Suprapubic skin (tissue), 4 donors: Measurements from ENCODE around the gene KLK1. TPM values are rescaled to one million over a fixed set of nuclear protein-coding genes. Genes with fewer than 3 reads are reported as not detected.

Experiments used
- DNase-seq, 2 donors: peaks; one replicate each; pipeline ENCODE4 v3.0.0-alpha.2; 2019; ENCODE audit warnings: low spot score in 2 of 2
- H3K27ac ChIP-seq: fragments of 200-600 bp; sonication (generic); one replicate; pipeline ENCODE4 v1.5.1; 2019
- H3K27me3 ChIP-seq: fragments of 200-600 bp; sonication (generic); one replicate; pipeline ENCODE4 v1.5.1; 2019
- H3K36me3 ChIP-seq: fragments of 200-600 bp; sonication (generic); one replicate; pipeline ENCODE4 v1.5.1; 2019
- H3K4me1 ChIP-seq: fragments of 200-600 bp; sonication (generic); one replicate; pipeline ENCODE4 v1.5.1; 2019
- H3K4me3 ChIP-seq: fragments of 200-600 bp; sonication (generic); one replicate; pipeline ENCODE4 v1.5.1; 2019; ENCODE audit warnings: mild to moderate bottlenecking
- H3K9me3 ChIP-seq: fragments of 200-600 bp; sonication (generic); one replicate; pipeline ENCODE4 v1.5.1; 2019
- EP300 ChIP-seq: sonication (generic); formaldehyde crosslinking; IDR thresholded peaks from one replicate; pipeline ENCODE4 v1.6.1; 2017; ENCODE audit warnings: antibody characterized with exemption
- POLR2A ChIP-seq, 2 donors: fragments of 450-650 bp; IDR thresholded peaks; one replicate each; pipeline ENCODE4 v1.6.1; 2017; ENCODE audit warnings: antibody characterized with exemption in 2 of 2, mild to moderate bottlenecking in 2 of 2, moderate library complexity in 2 of 2
- POLR2AphosphoS5 ChIP-seq, 3 donors: sonication (generic); formaldehyde crosslinking; IDR thresholded peaks; one replicate each; pipeline ENCODE4 v1.6.1; 2017; ENCODE audit warnings: antibody characterized with exemption in 3 of 3
- WGBS: methylation state at CpG from one replicate; pipeline ENCODE4 v1.1.5; 2018; 5-methylcytosine and 5-hydroxymethylcytosine counted together
- total RNA-seq, 4 donors: library from RNA; depleted of rRNA; stranded (reverse); fragments of >200 nt; gene quantifications; one replicate each; pipeline ENCODE4 v1.1.0, GENCODE V29; 2016
- TF ChIP-seq, protein P1 (sequence below), 2 donors: fragments of 200-600 bp in 1 of 2; fragments of 450-650 bp in 1 of 2; sonication (generic) in 1 of 2; IDR thresholded peaks; one replicate each; pipeline ENCODE4 v1.5.1; 2016 to 2019; ENCODE audit warnings: antibody characterized with exemption in 2 of 2, mild to moderate bottlenecking in 1 of 2, moderate library complexity in 1 of 2

Gene KLK1
- total RNA-seq, 4 donors from 2014 or later = 34.3 to 58.3 (median 40.5) TPM

DNA sequence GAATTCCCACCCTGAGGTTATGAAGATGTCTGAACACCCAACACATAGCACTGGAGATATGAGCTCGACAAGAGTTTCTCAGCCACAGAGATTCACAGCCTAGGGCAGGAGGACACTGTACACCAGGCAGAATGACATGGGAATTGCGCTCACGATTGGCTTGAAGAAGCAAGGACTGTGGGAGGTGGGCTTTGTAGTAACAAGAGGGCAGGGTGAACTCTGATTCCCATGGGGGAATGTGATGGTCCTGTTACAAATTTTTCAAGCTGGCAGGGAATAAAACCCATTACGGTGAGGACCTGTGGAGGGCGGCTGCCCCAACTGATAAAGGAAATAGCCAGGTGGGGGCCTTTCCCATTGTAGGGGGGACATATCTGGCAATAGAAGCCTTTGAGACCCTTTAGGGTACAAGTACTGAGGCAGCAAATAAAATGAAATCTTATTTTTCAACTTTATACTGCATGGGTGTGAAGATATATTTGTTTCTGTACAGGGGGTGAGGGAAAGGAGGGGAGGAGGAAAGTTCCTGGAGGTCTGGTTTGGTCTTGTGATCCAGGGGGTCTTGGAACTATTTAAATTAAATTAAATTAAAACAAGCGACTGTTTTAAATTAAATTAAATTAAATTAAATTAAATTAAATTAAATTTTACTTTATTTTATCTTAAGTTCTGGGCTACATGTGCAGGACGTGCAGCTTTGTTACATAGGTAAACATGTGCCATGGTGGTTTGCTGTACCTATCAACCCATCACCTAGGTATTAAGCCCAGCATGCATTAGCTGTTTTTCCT lies 38.1 kb upstream of the KLK1 start:
- WGBS = 74% methylated on average over 7 of the region's 7 CpGs
- Histone ChIP-seq H3K4me3 (no peak overlapping the region), H3K27ac (no peak overlapping the region), H3K4me1 (no peaks in the 10 kb centered on the region), H3K27me3 (peaks cover 60% of the 10 kb centered on the region), H3K36me3 (no peaks in the 10 kb centered on the region), H3K9me3 (no peaks in the 10 kb centered on the region)
- TF ChIP-seq, protein P1, sequence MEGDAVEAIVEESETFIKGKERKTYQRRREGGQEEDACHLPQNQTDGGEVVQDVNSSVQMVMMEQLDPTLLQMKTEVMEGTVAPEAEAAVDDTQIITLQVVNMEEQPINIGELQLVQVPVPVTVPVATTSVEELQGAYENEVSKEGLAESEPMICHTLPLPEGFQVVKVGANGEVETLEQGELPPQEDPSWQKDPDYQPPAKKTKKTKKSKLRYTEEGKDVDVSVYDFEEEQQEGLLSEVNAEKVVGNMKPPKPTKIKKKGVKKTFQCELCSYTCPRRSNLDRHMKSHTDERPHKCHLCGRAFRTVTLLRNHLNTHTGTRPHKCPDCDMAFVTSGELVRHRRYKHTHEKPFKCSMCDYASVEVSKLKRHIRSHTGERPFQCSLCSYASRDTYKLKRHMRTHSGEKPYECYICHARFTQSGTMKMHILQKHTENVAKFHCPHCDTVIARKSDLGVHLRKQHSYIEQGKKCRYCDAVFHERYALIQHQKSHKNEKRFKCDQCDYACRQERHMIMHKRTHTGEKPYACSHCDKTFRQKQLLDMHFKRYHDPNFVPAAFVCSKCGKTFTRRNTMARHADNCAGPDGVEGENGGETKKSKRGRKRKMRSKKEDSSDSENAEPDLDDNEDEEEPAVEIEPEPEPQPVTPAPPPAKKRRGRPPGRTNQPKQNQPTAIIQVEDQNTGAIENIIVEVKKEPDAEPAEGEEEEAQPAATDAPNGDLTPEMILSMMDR (IDR thresholded peaks at IDR 0.05) = no peak
- TF ChIP-seq EP300 = no peak
- TF ChIP-seq POLR2A (IDR thresholded peaks at IDR 0.05) = no peak
- no peak for TF ChIP-seq POLR2AphosphoS5 (IDR thresholded peaks at IDR 0.05)
- peak in 1 of 2 donors; percentile 11 for DNase-seq

DNA sequence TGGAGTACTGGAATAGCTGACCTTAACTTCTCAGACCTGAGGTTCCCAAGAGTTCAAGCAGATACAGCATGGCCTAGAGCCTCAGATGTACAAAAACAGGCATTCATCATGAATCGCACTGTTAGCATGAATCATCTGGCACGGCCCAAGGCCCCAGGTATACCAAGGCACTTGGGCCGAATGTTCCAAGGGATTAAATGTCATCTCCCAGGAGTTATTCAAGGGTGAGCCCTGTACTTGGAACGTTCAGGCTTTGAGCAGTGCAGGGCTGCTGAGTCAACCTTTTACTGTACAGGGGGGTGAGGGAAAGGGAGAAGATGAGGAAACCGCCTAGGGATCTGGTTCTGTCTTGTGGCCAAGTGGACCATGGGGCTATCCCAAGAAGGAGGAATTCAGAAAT lies 37.4 kb upstream of the KLK1 start:
- no peak overlapping the region for H3K4me3 ChIP-seq
- TF ChIP-seq POLR2AphosphoS5 (IDR thresholded peaks at IDR 0.05) (no peak), POLR2A (IDR thresholded peaks at IDR 0.05) (no peak), EP300 (no peak)
- TF ChIP-seq, protein P1 (IDR thresholded peaks at IDR 0.05) = no peak
- no peaks in the 10 kb centered on the region for H3K36me3 ChIP-seq
- H3K27ac ChIP-seq = no peak overlapping the region
- H3K9me3 ChIP-seq = no peaks in the 10 kb centered on the region
- H3K27me3 ChIP-seq = peaks cover 62% of the 10 kb centered on the region
- 72% methylated on average over 5 of the region's 5 CpGs for WGBS
- H3K4me1 ChIP-seq = no peaks in the 10 kb centered on the region
- peak in 1 of 2 donors; percentile 34 for DNase-seq

DNA sequence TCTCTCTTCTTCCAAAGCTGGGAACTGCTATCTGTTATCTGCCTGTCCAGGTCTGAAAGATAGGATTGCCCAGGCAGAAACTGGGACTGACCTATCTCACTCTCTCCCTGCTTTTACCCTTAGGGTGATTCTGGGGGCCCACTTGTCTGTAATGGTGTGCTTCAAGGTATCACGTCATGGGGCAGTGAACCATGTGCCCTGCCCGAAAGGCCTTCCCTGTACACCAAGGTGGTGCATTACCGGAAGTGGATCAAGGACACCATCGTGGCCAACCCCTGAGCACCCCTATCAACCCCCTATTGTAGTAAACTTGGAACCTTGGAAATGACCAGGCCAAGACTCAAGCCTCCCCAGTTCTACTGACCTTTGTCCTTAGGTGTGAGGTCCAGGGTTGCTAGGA lies 36.3 kb upstream of the KLK1 start:
- H3K4me3 ChIP-seq = no peak overlapping the region
- WGBS = no CpG with 5 or more reads among the region's 4 CpGs
- H3K36me3 ChIP-seq = no peaks in the 10 kb centered on the region
- H3K9me3 ChIP-seq = no peaks in the 10 kb centered on the region
- H3K27me3 ChIP-seq = peaks cover 69% of the 10 kb centered on the region
- no peak overlapping the region for H3K27ac ChIP-seq
- H3K4me1 ChIP-seq = no peaks in the 10 kb centered on the region
- peak in 1 of 2 donors; percentile 52 for DNase-seq
- TF ChIP-seq EP300 = no peak
- TF ChIP-seq, protein P1 (IDR thresholded peaks at IDR 0.05) = no peak
- no peak for TF ChIP-seq POLR2AphosphoS5 (IDR thresholded peaks at IDR 0.05)
- no peak for TF ChIP-seq POLR2A (IDR thresholded peaks at IDR 0.05)

DNA sequence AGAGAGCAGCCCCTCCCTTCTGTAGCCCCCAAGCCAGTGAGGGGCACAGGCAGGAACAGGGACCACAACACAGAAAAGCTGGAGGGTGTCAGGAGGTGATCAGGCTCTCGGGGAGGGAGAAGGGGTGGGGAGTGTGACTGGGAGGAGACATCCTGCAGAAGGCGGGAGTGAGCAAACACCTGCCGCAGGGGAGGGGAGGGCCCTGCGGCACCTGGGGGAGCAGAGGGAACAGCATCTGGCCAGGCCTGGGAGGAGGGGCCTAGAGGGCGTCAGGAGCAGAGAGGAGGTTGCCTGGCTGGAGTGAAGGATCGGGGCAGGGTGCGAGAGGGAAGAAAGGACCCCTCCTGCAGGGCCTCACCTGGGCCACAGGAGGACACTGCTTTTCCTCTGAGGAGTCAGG lies 35.3 kb upstream of the KLK1 start:
- DNase-seq = peak in 1 of 2 donors; percentile 48
- H3K36me3 ChIP-seq = no peaks in the 10 kb centered on the region
- H3K27me3 ChIP-seq = peaks cover 70% of the 10 kb centered on the region
- 12% methylated on average over 7 of the region's 7 CpGs for WGBS
- H3K9me3 ChIP-seq = no peaks in the 10 kb centered on the region
- no peak overlapping the region for H3K27ac ChIP-seq
- no peaks in the 10 kb centered on the region for H3K4me1 ChIP-seq
- no peak overlapping the region for H3K4me3 ChIP-seq
- TF ChIP-seq POLR2AphosphoS5 (IDR thresholded peaks at IDR 0.05) (no peak), POLR2A (IDR thresholded peaks at IDR 0.05) (no peak), EP300 (no peak)
- TF ChIP-seq, protein P1 (IDR thresholded peaks at IDR 0.05) = no peak

DNA sequence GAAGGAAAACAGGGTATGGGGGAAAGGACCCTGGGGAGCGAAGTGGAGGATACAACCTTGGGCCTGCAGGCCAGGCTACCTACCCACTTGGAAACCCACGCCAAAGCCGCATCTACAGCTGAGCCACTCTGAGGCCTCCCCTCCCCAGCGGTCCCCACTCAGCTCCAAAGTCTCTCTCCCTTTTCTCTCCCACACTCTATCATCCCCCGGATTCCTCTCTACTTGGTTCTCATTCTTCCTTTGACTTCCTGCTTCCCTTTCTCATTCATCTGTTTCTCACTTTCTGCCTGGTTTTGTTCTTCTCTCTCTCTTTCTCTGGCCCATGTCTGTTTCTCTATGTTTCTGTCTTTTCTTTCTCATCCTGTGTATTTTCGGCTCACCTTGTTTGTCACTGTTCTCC lies 33.8 kb upstream of the KLK1 start:
- TF ChIP-seq POLR2AphosphoS5 (IDR thresholded peaks at IDR 0.05) = no peak
- no peak for TF ChIP-seq POLR2A (IDR thresholded peaks at IDR 0.05)
- TF ChIP-seq, protein P1 (IDR thresholded peaks at IDR 0.05) = no peak
- TF ChIP-seq EP300 = no peak
- no peaks in the 10 kb centered on the region for H3K4me1 ChIP-seq
- no peak overlapping the region for H3K27ac ChIP-seq
- H3K9me3 ChIP-seq = no peaks in the 10 kb centered on the region
- WGBS = 69% methylated on average over 6 of the region's 6 CpGs
- DNase-seq = peak in 1 of 2 donors; percentile 43
- no peak overlapping the region for H3K4me3 ChIP-seq
- H3K36me3 ChIP-seq = no peaks in the 10 kb centered on the region
- peaks cover 65% of the 10 kb centered on the region for H3K27me3 ChIP-seq
